GM19372 (cell line): ENCODE measurements around the gene GRPEL1.

Experiments used
- ATAC-seq: cut with Tn5 transposase; IDR thresholded peaks from one replicate; pipeline ENCODE4 v1.9.1; 2021; ENCODE audit warnings: mild to moderate bottlenecking, low read depth, moderate library complexity; ENCODE audit not compliant: unreplicated experiment

GRPEL1 gene

DNA sequence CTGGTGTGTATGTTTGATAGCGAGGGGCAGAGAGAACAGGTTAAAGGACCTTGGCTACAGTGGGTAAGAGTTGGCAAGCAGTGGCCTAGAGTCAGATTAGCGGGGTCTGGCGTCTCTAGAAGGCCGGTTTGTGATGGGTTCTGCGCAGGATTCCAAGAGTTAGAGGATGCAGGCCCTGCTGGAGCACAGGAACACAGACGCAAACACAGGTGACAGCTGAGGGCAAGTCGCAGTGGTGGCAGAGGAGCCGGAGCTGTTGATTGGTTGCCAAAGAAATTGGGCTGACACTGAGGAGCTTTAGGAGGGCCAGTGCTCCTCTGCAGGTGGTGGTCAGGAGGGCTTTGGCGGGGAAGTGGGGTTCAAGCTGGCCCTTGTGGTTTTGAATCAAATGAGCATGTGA lies 20.9 kb downstream of the GRPEL1 start:
- no peak for ATAC-seq

DNA sequence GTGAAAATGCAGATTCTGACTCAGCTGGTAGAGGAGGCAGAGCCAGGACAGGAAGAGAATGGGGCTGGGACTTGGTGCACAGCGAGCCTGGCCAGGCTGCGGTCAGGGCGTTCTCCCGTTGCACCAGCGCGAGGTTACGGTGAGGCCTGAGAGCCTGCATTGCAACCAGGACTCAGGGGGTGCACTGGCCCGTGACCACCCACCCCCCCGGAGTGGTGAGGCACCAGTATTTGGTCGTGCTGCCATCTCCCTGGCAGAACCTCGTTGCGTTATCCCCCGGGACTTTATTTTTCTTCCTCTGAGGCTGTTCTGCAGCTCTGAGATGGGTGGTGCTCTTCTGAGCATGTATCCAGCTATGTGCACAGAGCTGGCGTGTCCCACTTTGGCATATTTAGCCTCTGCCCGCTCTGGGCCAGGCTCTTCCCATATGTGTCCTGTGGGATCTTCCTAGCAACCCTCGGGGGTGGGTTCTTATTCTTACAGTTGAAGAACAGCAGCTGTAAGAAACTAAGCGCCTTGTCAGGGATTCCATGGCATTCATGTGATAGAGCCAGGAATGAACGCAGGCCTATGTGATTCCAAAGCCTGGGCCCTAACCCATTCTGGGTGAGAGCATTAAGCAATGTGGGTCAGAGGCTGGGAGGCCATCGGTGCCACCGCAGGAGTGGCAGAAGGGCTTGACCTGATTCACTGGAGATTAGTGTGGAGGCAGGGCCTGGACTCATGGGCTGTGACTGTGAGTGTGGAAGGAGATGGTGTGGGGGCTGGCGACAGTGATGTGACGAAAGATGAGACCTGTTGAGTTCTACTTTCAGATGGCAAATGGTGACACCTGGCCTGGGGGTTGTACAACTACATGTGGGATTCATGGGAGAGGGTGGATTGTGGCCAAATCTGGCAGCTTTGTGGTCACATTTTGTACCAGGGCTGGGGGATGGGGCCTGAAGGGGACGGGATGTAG lies 21.6 kb downstream of the GRPEL1 start:
- ATAC-seq: no peak

GRCh38 chr4:7045553-7045952 lies 22.3 kb downstream of the GRPEL1 start:
- no peak for ATAC-seq

GRCh38 chr4:7044137-7044930 lies 23.5 kb downstream of the GRPEL1 start:
- ATAC-seq: no peak

DNA sequence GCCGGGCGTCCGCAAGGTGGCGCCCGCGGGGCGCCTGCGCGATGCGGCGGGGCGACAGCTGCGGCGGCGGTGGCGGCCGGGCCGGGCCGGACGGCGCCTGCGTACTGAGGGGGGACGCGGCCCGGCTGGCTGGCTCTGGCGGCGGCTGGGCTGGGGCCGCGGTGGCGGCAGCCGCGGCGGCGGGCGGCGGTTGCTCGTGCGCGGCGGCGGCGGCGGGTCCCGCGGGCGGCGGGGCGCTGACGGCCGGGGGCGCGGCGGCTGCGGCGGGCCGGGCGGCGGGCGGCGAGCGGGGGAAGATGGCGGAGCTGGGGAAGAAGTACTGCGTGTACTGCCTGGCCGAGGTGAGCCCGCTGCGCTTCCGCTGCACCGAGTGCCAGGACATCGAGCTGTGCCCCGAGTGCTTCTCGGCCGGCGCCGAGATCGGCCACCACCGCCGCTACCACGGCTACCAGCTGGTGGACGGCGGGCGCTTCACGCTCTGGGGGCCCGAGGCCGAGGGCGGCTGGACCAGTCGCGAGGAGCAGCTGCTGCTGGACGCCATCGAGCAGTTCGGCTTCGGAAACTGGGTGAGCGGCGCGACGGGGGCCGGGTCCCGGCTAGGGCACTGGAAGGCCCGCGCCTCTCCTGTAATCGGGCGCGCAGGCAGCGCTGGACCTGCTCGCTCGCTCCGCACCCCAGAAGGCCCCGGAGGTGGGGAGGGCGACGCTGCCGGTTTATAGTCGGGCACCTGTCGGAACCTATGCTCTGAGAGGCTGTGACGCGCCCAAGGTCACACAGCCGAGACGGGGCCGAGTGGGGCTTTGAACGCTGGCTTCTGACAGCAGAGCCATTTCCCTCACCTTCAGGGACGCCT lies 24.4 kb downstream of the GRPEL1 start, which contains the start of gene TADA2B:
Gene TADA2B, plus strand, starts transcription at position 89 of the 853 bp plus-strand sequence. Its CDS starts 208 bp downstream, at position 297.
- ATAC-seq: peak; percentile 21

- peak; percentile 78 for ATAC-seq
These were observed 25.2 kb downstream of the GRPEL1 start for GRCh38 chr4:7042503-7043283.

DNA sequence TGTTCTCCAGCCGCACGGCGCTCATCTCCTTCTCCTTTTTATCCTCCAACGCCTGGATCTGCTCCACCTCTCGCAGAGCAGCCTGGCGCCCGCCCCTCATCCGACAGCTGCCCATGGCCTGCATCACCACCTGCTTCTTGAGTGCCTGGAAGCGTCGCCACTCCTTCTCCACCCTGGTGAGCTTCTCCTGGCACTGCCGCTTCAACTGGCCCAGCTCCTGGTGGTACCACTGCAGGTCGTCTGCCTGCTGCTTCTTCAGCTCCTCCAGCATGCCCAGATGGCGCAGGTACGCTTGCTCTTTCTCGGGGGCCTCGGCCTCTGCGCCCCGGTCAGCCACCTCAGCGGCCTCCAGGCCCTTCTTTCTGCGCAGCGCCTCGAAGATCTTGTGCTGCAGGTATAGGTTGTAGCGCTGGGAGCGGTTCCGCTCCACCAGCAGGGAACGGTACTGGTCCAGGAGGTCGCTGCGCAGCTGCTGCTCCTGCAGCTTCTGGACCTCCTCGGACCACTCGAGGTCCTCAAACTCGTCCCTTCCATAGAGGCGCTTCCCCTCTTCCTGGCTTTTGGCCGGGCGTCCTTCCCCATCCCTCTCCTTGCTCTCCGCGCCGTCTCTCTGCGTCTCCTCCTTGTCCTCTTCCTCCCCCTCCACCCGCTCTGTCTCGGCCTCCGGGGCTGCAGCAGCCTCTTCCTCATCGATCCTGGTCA lies 25.9 kb downstream of the GRPEL1 start:
- ATAC-seq: no peak

DNA sequence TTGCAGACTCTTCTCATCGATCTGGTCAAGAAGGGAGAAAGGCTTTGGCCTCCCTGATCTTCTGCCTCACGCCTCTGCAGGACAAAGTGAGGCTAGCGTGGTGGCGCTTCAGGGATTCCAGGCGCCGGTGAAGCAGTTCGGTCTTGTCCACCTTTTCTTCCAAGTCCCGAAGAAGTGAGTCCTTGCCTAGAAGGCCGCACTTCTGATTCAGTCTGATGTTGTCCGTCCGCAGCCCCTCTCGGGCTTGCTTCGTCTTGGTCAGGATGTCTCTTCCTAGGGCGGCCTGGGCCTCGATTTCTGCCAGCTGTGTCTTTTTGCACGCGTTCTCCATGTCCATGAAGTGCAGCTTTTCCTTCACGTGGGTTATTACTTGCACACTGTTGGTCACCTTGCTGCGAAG lies 26.6 kb downstream of the GRPEL1 start:
- no peak for ATAC-seq

GRCh38 chr4:7040765-7041164 lies 27.1 kb downstream of the GRPEL1 start:
- no peak for ATAC-seq

GRCh38 chr4:7037425-7037824 lies 30.4 kb downstream of the GRPEL1 start:
- no peak for ATAC-seq

GRCh38 chr4:7034262-7035081 lies 33.4 kb downstream of the GRPEL1 start:
- no peak for ATAC-seq

- ATAC-seq: no peak
These were observed 35.3 kb downstream of the GRPEL1 start for GRCh38 chr4:7032596-7032995.

- no peak for ATAC-seq
These were observed 36.1 kb downstream of the GRPEL1 start for GRCh38 chr4:7031558-7032449.

DNA sequence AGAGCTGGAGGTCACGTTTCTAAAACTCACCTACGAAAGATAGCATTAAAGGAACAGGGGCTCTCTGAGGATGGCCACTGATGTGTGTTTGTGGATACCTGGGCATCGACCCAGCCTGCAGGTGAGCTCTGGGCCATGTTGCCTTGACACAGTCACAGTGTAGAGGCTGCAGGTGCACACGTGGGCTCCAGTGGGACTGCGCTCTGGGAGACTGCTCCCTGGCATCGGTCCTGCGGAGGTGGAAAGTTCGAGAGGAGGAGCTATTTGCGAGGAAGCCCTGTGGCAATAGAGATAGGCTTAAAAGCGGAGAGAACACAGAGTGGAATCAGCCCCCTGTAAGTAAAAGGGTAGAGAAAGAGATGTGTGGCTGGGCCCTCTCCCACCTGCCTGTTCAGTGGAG lies 37.0 kb downstream of the GRPEL1 start:
- no peak for ATAC-seq

DNA sequence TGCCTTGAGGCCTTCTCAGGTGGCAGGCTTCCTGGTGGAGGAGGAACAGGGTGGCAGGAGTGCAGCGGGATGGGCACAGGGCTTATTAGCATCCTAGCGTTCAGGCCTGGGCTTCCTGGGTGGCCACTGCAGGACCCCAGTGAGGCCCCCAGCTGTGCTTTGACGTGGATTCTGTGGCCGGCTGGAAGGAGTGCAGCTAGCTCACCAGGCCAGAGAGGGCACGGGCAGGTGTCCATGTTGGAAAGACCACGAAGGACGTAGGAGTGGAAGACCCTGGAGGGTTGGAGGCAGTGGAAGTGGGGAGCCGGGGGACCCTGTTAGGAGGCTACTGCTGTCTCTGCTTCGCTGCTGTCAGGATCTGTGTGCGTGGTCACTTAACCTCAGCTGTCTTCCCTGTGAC lies 37.9 kb downstream of the GRPEL1 start:
- no peak for ATAC-seq

GRCh38 chr4:7029212-7029611 lies 38.7 kb downstream of the GRPEL1 start:
- ATAC-seq: no peak

DNA sequence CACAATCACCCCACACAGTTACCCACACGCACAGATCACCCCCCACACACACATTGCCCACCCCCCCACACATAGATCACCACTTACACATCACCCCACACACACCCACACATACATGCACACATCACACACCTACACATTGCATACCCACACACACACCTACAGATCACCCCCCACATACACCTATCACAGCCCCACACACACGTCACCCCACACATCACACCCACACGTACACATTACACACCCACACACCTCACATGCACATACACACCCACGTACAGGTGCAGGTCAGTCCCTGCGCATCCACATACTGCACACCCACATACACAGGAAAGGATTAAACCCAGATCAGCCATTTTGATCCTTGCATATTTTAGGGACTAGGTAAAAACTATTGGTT lies 40.0 kb downstream of the GRPEL1 start:
- ATAC-seq: no peak
